ENCODE results near the gene ARMC10.

GRCh38 chr7:103143868-103144267, 68.9 kb downstream of the ARMC10 start:
- TF ChIP-seq CTCF (IDR thresholded peaks at IDR 0.05) (no peak), POLR2A (IDR thresholded peaks at IDR 0.05) (no peak)

Data from tibial nerve (tissue), 3 donors.